GM10266 (cell line): ENCODE results near the gene LIPA.
A peak's percentile ranks its signal among the peaks of the same experiment; 100 is the strongest.

Experiments used
- DNase-seq: peaks from one replicate; pipeline ENCODE4 v3.0.0; 2012; ENCODE audit errors: extremely low spot score
- CTCF ChIP-seq: IDR thresholded peaks from 2 replicates; pipeline ENCODE4 v1.5.1; 2012; ENCODE audit warnings: mild to moderate bottlenecking, low read depth; ENCODE audit not compliant: control insufficient read depth, insufficient read depth; ENCODE audit errors: missing control alignments

LIPA gene

GRCh38 chr10:89251409-89252224 is at the start of gene LIPA:
LIPA (minus strand) TSS chr10:89251775; CDS start chr10:89247648, 4,127 bp downstream.
- TF ChIP-seq CTCF: no peak
- peak; percentile 88 for DNase-seq

GRCh38 chr10:89301232-89301631 is 49.7 kb upstream of the LIPA start:
- no peak for DNase-seq
- no peak for TF ChIP-seq CTCF

- TF ChIP-seq CTCF: no peak
- DNase-seq: no peak
Measured at GRCh38 chr10:89299031-89299430, 47.5 kb upstream of the LIPA start.

GRCh38 chr10:89297791-89298190 is 46.2 kb upstream of the LIPA start:
- DNase-seq: no peak
- TF ChIP-seq CTCF: no peak

GRCh38 chr10:89297356-89297755 is 45.8 kb upstream of the LIPA start:
- TF ChIP-seq CTCF: no peak
- no peak for DNase-seq

- TF ChIP-seq CTCF: no peak
- no peak for DNase-seq
Measured at GRCh38 chr10:89296220-89296648, 44.7 kb upstream of the LIPA start.

GRCh38 chr10:89295597-89295996 is 44.0 kb upstream of the LIPA start:
- no peak for TF ChIP-seq CTCF
- DNase-seq: no peak
